Measurements from ENCODE around the gene PREB.

- TF ChIP-seq, protein P1, sequence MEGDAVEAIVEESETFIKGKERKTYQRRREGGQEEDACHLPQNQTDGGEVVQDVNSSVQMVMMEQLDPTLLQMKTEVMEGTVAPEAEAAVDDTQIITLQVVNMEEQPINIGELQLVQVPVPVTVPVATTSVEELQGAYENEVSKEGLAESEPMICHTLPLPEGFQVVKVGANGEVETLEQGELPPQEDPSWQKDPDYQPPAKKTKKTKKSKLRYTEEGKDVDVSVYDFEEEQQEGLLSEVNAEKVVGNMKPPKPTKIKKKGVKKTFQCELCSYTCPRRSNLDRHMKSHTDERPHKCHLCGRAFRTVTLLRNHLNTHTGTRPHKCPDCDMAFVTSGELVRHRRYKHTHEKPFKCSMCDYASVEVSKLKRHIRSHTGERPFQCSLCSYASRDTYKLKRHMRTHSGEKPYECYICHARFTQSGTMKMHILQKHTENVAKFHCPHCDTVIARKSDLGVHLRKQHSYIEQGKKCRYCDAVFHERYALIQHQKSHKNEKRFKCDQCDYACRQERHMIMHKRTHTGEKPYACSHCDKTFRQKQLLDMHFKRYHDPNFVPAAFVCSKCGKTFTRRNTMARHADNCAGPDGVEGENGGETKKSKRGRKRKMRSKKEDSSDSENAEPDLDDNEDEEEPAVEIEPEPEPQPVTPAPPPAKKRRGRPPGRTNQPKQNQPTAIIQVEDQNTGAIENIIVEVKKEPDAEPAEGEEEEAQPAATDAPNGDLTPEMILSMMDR (conservative IDR thresholded peaks at IDR 0.05; ENCODE audit: low read length), result no peak
- no peak for TF ChIP-seq EZH2phosphoT487 (IDR thresholded peaks at IDR 0.05; ENCODE audit: borderline replicate concordance, low read depth, low read length)
Observed at GRCh38 chr2:27179344-27180000, 45.0 kb upstream of the PREB start.
